H1 (cell line): Measurements from ENCODE around the gene CELSR1. TPM values are rescaled to one million over a fixed set of nuclear protein-coding genes. Genes with fewer than 3 reads are reported as not detected.

Experiments
- CTCF ChIA-PET: fragments of 300-600 bp; sonication (Branson Sonifier 250); formaldehyde crosslinking; loops from one replicate; lab custom pipeline; 2021; ENCODE audit not compliant: partially characterized antibody; lab: Charles Lee
- POLR2A ChIA-PET: fragments of 300-600 bp; sonication (Branson Sonifier 250); formaldehyde crosslinking; loops from one replicate; lab custom pipeline; 2021; ENCODE audit warnings: inconsistent platforms; ENCODE audit not compliant: partially characterized antibody; lab: Charles Lee
- DNase-seq, 2 experiments: peaks; one replicate each; pipeline versions ENCODE4 v3.0.0 to v3.0.0-alpha.2; 2010 to 2022; ENCODE audit warnings: low spot score in 2 of 2, low read depth in 1 of 2, mixed read lengths in 1 of 2
- FAIRE-seq: peaks from 2 replicates; lab custom pipeline; 2011; peaks lifted over from hg19 to GRCh38; lab: Jason Lieb, UNC
- H2AFZ ChIP-seq: 2 replicates; pipeline ENCODE4 v1.8.1; 2012; ENCODE audit warnings: low read length, inconsistent platforms
- H2AK5ac ChIP-seq: 2 replicates; pipeline ENCODE4 v1.6.1; 2013; ENCODE audit warnings: low read depth, low read length
- H2BK120ac ChIP-seq: replicated peaks from 2 replicates; pipeline ENCODE3; 2013; ENCODE audit warnings: low read depth, low read length, inconsistent platforms
- H2BK12ac ChIP-seq: 2 replicates; pipeline ENCODE4 v1.6.1; 2013; ENCODE audit warnings: low read depth, low read length
- H2BK15ac ChIP-seq: 2 replicates; pipeline ENCODE4 v1.6.1; 2013; ENCODE audit warnings: low read length
- H2BK20ac ChIP-seq: 2 replicates; pipeline ENCODE4 v1.6.1; 2013; ENCODE audit warnings: low read length
- H2BK5ac ChIP-seq: 2 replicates; pipeline ENCODE4 v1.6.1; 2013; ENCODE audit warnings: low read depth, low read length
- H3K14ac ChIP-seq: 2 replicates; pipeline ENCODE4 v1.6.1; 2013; ENCODE audit warnings: inconsistent platforms; ENCODE audit not compliant: insufficient read length
- H3K18ac ChIP-seq: 2 replicates; pipeline ENCODE4 v1.6.1; 2013; ENCODE audit warnings: low read length; ENCODE audit errors: extremely low read depth
- H3K23ac ChIP-seq: 2 replicates; pipeline ENCODE4 v1.6.1; 2013; ENCODE audit warnings: inconsistent platforms; ENCODE audit not compliant: insufficient read length
- H3K23me2 ChIP-seq: 2 replicates; pipeline ENCODE4 v1.6.1; 2013; ENCODE audit warnings: low read depth, low read length
- H3K27ac ChIP-seq: 2 replicates; pipeline ENCODE4 v1.6.1; 2011; ENCODE audit warnings: low read depth, low read length, inconsistent platforms
- H3K27me3 ChIP-seq, 4 experiments: replicated peaks in 1 of 4; 1 replicate in 1 of 4; 2 replicates in 3 of 4; pipeline versions ENCODE4 v1.6.1 to v1.8.1; 2011 to 2013; ENCODE audit warnings: low read length in 3 of 4, mild to moderate bottlenecking in 3 of 4, inconsistent platforms in 2 of 4, mixed read lengths in 2 of 4, moderate library complexity in 1 of 4; ENCODE audit not compliant: control insufficient read depth in 3 of 4, insufficient read depth in 3 of 4; ENCODE audit errors: extremely low read depth in 1 of 4
- H3K36me3 ChIP-seq, 4 experiments: 2 replicates each; pipeline versions ENCODE4 v1.6.1 to v1.8.1; 2011 to 2013; ENCODE audit warnings: mild to moderate bottlenecking in 4 of 4, low read length in 3 of 4, moderate library complexity in 2 of 4, control low read depth in 1 of 4, inconsistent platforms in 1 of 4; ENCODE audit not compliant: insufficient read depth in 4 of 4, control insufficient read depth in 2 of 4
- H3K4ac ChIP-seq: replicated peaks from 2 replicates; pipeline ENCODE3; 2013; ENCODE audit warnings: low read length, low read depth, mixed read lengths, inconsistent platforms; ENCODE audit not compliant: insufficient read length
- H3K4me1 ChIP-seq, 4 experiments: replicated peaks in 1 of 4; 1 replicate in 1 of 4; 2 replicates in 3 of 4; pipeline versions ENCODE4 v1.6.1 to v1.8.1; 2011 to 2013; ENCODE audit warnings: low read length in 3 of 4, inconsistent platforms in 2 of 4, mixed read lengths in 1 of 4; ENCODE audit not compliant: insufficient read depth in 4 of 4, control insufficient read depth in 3 of 4
- H3K4me2 ChIP-seq, 2 experiments: 2 replicates each; pipeline versions ENCODE4 v1.6.1 to v1.8.1; 2011 to 2013; ENCODE audit warnings: low read depth in 2 of 2, low read length in 2 of 2, control low read depth in 1 of 2, inconsistent platforms in 1 of 2, mild to moderate bottlenecking in 1 of 2; ENCODE audit not compliant: insufficient read depth in 1 of 2
- H3K4me3 ChIP-seq, 4 experiments: fragments of 200-600, 300-600 bp in 1 of 4; sonication (generic), shearing (Covaris generic), sonication (Bioruptor Twin) in 1 of 4; 2 replicates each; pipeline versions ENCODE4 v1.5.1 to v1.8.1; 2011 to 2016; ENCODE audit warnings: low read length in 4 of 4, low read depth in 3 of 4, control low read depth in 2 of 4, inconsistent platforms in 2 of 4, mild to moderate bottlenecking in 2 of 4, mixed read lengths in 1 of 4, moderate library complexity in 1 of 4; ENCODE audit not compliant: insufficient read depth in 2 of 4; ENCODE audit errors: extremely low read depth in 1 of 4
- H3K56ac ChIP-seq: replicated peaks from 2 replicates; pipeline ENCODE3; 2013; ENCODE audit warnings: low read depth, mild to moderate bottlenecking, mixed read lengths, low read length, inconsistent platforms; ENCODE audit not compliant: insufficient read length
- H3K79me1 ChIP-seq: 2 replicates; pipeline ENCODE4 v1.6.1; 2013; ENCODE audit warnings: low read depth, low read length, control low read depth
- H3K79me2 ChIP-seq, 2 experiments: 2 replicates each; pipeline versions ENCODE4 v1.6.1 to v1.8.1; 2012 to 2013; ENCODE audit warnings: low read length in 2 of 2, mild to moderate bottlenecking in 2 of 2, inconsistent platforms in 1 of 2; ENCODE audit not compliant: insufficient read depth in 2 of 2, control insufficient read depth in 1 of 2
- H3K9ac ChIP-seq, 4 experiments: replicated peaks in 1 of 4; 1 replicate in 1 of 4; 2 replicates in 3 of 4; pipeline versions ENCODE4 v1.6.1 to v1.8.1; 2011 to 2013; ENCODE audit warnings: low read depth in 3 of 4, low read length in 3 of 4, control low read depth in 2 of 4, mild to moderate bottlenecking in 2 of 4, moderate library complexity in 2 of 4, inconsistent platforms in 1 of 4; ENCODE audit errors: extremely low read depth in 1 of 4
- H3K9me3 ChIP-seq, 2 experiments: 2 replicates each; pipeline versions ENCODE4 v1.6.1 to v1.8.1; 2012 to 2013; ENCODE audit warnings: mild to moderate bottlenecking in 2 of 2, moderate library complexity in 2 of 2, control low read depth in 1 of 2, inconsistent platforms in 1 of 2, low read depth in 1 of 2, low read length in 1 of 2, mixed read lengths in 1 of 2; ENCODE audit not compliant: insufficient read depth in 2 of 2
- H4K20me1 ChIP-seq, 2 experiments: replicated peaks in 1 of 2; 2 replicates each; pipeline versions ENCODE3 to v1.8.1; 2011 to 2013; ENCODE audit warnings: inconsistent platforms in 2 of 2, low read length in 2 of 2, mild to moderate bottlenecking in 1 of 2; ENCODE audit not compliant: insufficient read depth in 2 of 2, control insufficient read depth in 1 of 2
- H4K5ac ChIP-seq: 2 replicates; pipeline ENCODE4 v1.6.1; 2013; ENCODE audit warnings: low read length, low read depth, mixed read lengths, inconsistent platforms; ENCODE audit not compliant: insufficient read length
- H4K8ac ChIP-seq: 2 replicates; pipeline ENCODE4 v1.8.0; 2013; ENCODE audit warnings: mild to moderate bottlenecking, moderate library complexity, low read length, inconsistent platforms; ENCODE audit not compliant: insufficient read depth; ENCODE audit errors: extremely low read depth
- H4K91ac ChIP-seq: replicated peaks from 2 replicates; pipeline ENCODE3; 2013; ENCODE audit warnings: low read length, mixed read lengths, inconsistent platforms; ENCODE audit not compliant: insufficient read length
- CHD2 ChIP-seq: IDR thresholded peaks from 2 replicates; pipeline ENCODE4 v1.6.1; 2012; ENCODE audit warnings: low read length, improper control_type of control experiment
- KDM4A ChIP-seq: IDR thresholded peaks from one replicate; pipeline ENCODE4 v1.7.1; 2012; ENCODE audit warnings: low read depth, mild to moderate bottlenecking, moderate library complexity, low read length, inconsistent platforms; ENCODE audit not compliant: severe bottlenecking
- WGBS, 2 experiments: shearing (Covaris generic) in 1 of 2; methylation state at CpG; one replicate each; pipeline versions ENCODE4 v1.1.6 to v1.1.7; 2013 to 2015; ENCODE audit warnings: low lambda C conversion rate in 2 of 2, mixed read lengths in 2 of 2, inconsistent platforms in 1 of 2, low coverage in 1 of 2, missing lambda C conversion rate in 1 of 2; ENCODE audit not compliant: insufficient replicate concordance in 2 of 2, insufficient coverage in 1 of 2, insufficient read length in 1 of 2; ENCODE audit errors: extremely low coverage in 1 of 2, missing lambda C conversion rate in 1 of 2; 5-methylcytosine and 5-hydroxymethylcytosine counted together
- polyA plus RNA-seq, 7 experiments: library from polyadenylated mRNA; depleted of rRNA in 3 of 7; stranded (reverse) in 5 of 7; unstranded in 2 of 7; fragments of >200 nt in 5 of 7; fragments of 200-250 nt in 2 of 7; gene quantifications; 1 replicate in 5 of 7; 2 replicates in 1 of 7; 4 replicates in 1 of 7; pipeline versions ENCODE4 v1.2.1 to v1.2.3, GENCODE V29; 2011 to 2013; ENCODE audit warnings: missing spikeins in 2 of 7, mixed read lengths in 2 of 7
- total RNA-seq: library from RNA; stranded (reverse); fragmentation: NEBNext Ultra II Directional; extraction: Animal tissue kit (Norgen Biotek cat#: 25700); gene quantifications from 2 replicates; pipeline ENCODE4 v1.2.1, GENCODE V29; 2021

Gene CELSR1
- total and polyA plus RNA-seq, 2 of the 8 experiments (the other 6 are each of a cell fraction or from before 2014, with no cell fraction given): 9.0 to 12.4 TPM

GRCh38 chr22:46364341-46365165 lies 172.9 kb downstream of the CELSR1 start:
- no peak for DNase-seq
- no peak overlapping the region for H3K27ac ChIP-seq

More at GRCh38 chr22:46364341-46365165, 172.9 kb downstream of the CELSR1 start:
- ChIA-PET CTCF (interaction anchor here (2.9 kb wide), 1 partner anchor 177 kb away, joined by 13 read pairs; no protein-coding TSS in a partner anchor), POLR2A (no interaction called here)
- H3K4ac ChIP-seq: no peak overlapping the region
- no peaks in the 10 kb centered on the region for H3K79me2 ChIP-seq
- H3K36me3 ChIP-seq: no peaks in the 10 kb centered on the region; a peak in 1 of 8 replicates
- H3K14ac ChIP-seq: no peak overlapping the region
- no peak overlapping the region for H3K23ac ChIP-seq
- H3K9ac ChIP-seq: no peak overlapping the region
- H2BK120ac ChIP-seq: no peak overlapping the region
- H2BK15ac ChIP-seq: no peak overlapping the region
- no peak overlapping the region for H2BK20ac ChIP-seq
- no peak overlapping the region for H3K4me3 ChIP-seq
- no peaks in the 10 kb centered on the region; a peak in 1 of 4 replicates for H3K9me3 ChIP-seq
- no peak overlapping the region for H3K4me2 ChIP-seq
- no peak overlapping the region for H4K5ac ChIP-seq
- H3K79me1 ChIP-seq: no peaks in the 10 kb centered on the region
- no peak overlapping the region for H2BK12ac ChIP-seq
- no peak overlapping the region for H2BK5ac ChIP-seq
- no peaks in the 10 kb centered on the region for H3K23me2 ChIP-seq
- peaks cover 0 to 5% of the 10 kb centered on the region in 2 experiments for H4K20me1 ChIP-seq
- H3K4me1 ChIP-seq: peaks cover 0 to 15% (median 6%) of the 10 kb centered on the region in 4 experiments; a peak in 5 of 7 replicates
- H4K91ac ChIP-seq: no peak overlapping the region
- H3K18ac ChIP-seq: no peak overlapping the region
- no peak overlapping the region; the same call in 1 of the 2 replicates for H4K8ac ChIP-seq
- 93% methylated on average over 24 of the region's 26 CpGs; no CpG with 5 or more reads in 1 of the 2 experiments for whole genome bisulfite sequencing, 2 experiments
- no peak overlapping the region for H3K56ac ChIP-seq
- no peak for FAIRE-seq
- H2AFZ ChIP-seq: no peak overlapping the region
- H3K27me3 ChIP-seq: no peaks in the 10 kb centered on the region
- no peak for TF ChIP-seq KDM4A
- no peak for TF ChIP-seq CHD2
- no peak overlapping the region for H2AK5ac ChIP-seq
